ENCODE results near the gene DEFB110. TPM values are rescaled to one million over a fixed set of nuclear protein-coding genes. Genes with fewer than 3 reads are reported as not detected.

DEFB110 gene
- total RNA-seq (not detected), polyA plus RNA-seq (not detected)
- long read RNA-seq, donor 1: 0 reads
- long read RNA-seq, donor 2: 0 reads
- long read RNA-seq, donor 3: 0 reads
- long read RNA-seq, donor 4: 0 reads
- long read RNA-seq, donor 5: 0 reads
- long read RNA-seq, donor 6: 0 reads
- long read RNA-seq, donor 7: 0 reads
- long read RNA-seq, donor 8: 0 reads
- long read RNA-seq, donor 9: 0 reads
- long read RNA-seq, donor 10: 0 reads

- intact Hi-C loops (cut with DNase I; ENCODE audit: low total_unique reads): no loop called here
Measured at GRCh38 chr6:50021894-50022293, at the start of gene DEFB110. Gene DEFB110 (minus strand): TSS chr6:50021994. CDS start chr6:50021935, 59 bp downstream.

GRCh38 chr6:50070101-50070500 lies 48.3 kb upstream of the DEFB110 start:
- intact Hi-C loops (cut with DNase I; ENCODE audit: low total_unique reads): no loop called here
- no peaks in the 10 kb centered on the region for H3K4me1 ChIP-seq
- H3K4me3 ChIP-seq: no peak overlapping the region
- no peaks in the 10 kb centered on the region for H3K36me3 ChIP-seq
- WGBS, 5 donors: 70 to 85% (median 76%) methylated on average over 2 of the region's 2 CpGs
- H3K9me3 ChIP-seq: no peaks in the 10 kb centered on the region
- no peaks in the 10 kb centered on the region for H3K27me3 ChIP-seq
- DNase-seq: no peak
- TF ChIP-seq POLR2AphosphoS5 (IDR thresholded peaks at IDR 0.05) (no peak), EP300 (IDR thresholded peaks at IDR 0.05) (no peak), POLR2A (IDR thresholded peaks at IDR 0.05) (no peak), CTCF (IDR thresholded peaks at IDR 0.05) (no peak)
- H3K27ac ChIP-seq: no peak overlapping the region

More at GRCh38 chr6:50021894-50022293, at the start of gene DEFB110:
- H3K27ac ChIP-seq: no peak within 1 kb of the TSS
- H3K36me3 ChIP-seq: no peaks in the 10 kb centered on the region
- no peak within 1 kb of the TSS for H3K4me3 ChIP-seq
- TF ChIP-seq CTCF (IDR thresholded peaks at IDR 0.05): no peak
- no peak for TF ChIP-seq POLR2AphosphoS5 (IDR thresholded peaks at IDR 0.05)
- no peak for TF ChIP-seq EP300 (IDR thresholded peaks at IDR 0.05)
- TF ChIP-seq POLR2A (IDR thresholded peaks at IDR 0.05): no peak
- no peak for DNase-seq
- H3K27me3 ChIP-seq: no peaks in the 10 kb centered on the region
- no peaks in the 10 kb centered on the region for H3K4me1 ChIP-seq
- no peaks in the 10 kb centered on the region for H3K9me3 ChIP-seq

- Histone ChIP-seq H3K9me3 (no peaks in the 10 kb centered on the region), H3K27me3 (no peaks in the 10 kb centered on the region), H3K27ac (no peak overlapping the region), H3K36me3 (no peaks in the 10 kb centered on the region), H3K4me3 (no peak overlapping the region), H3K4me1 (no peaks in the 10 kb centered on the region)
- TF ChIP-seq EP300 (IDR thresholded peaks at IDR 0.05) (no peak), CTCF (IDR thresholded peaks at IDR 0.05) (no peak)
- intact Hi-C loops (cut with DNase I; ENCODE audit: low total_unique reads): no loop called here
- 0 to 8% (median 4%) methylated on average over 2 of the region's 2 CpGs for WGBS, 5 donors
- no peak for DNase-seq
Measured at GRCh38 chr6:50062051-50062450, 40.3 kb upstream of the DEFB110 start.

GRCh38 chr6:50056242-50056641 lies 34.4 kb upstream of the DEFB110 start:
- 71 to 90% (median 84%) methylated on average over 1 of the region's 1 CpG for WGBS, 5 donors

More at GRCh38 chr6:50056242-50056641, 34.4 kb upstream of the DEFB110 start:
- Histone ChIP-seq H3K36me3 (no peaks in the 10 kb centered on the region), H3K9me3 (no peaks in the 10 kb centered on the region), H3K4me3 (no peak overlapping the region), H3K4me1 (no peaks in the 10 kb centered on the region), H3K27ac (no peak overlapping the region), H3K27me3 (no peaks in the 10 kb centered on the region)
- intact Hi-C loops (cut with DNase I; ENCODE audit: low total_unique reads): no loop called here
- TF ChIP-seq CTCF (IDR thresholded peaks at IDR 0.05): no peak
- no peak for TF ChIP-seq POLR2A (IDR thresholded peaks at IDR 0.05)
- DNase-seq: no peak
